ENCODE measurements around the gene MAML3. TPM values are rescaled to one million over a fixed set of nuclear protein-coding genes. Genes with fewer than 3 reads are reported as not detected.

The MAML3 gene
- total RNA-seq, 1 donor from 2014 or later: 8.1 TPM

- FAIRE-seq (no peak), DNase-seq (ENCODE audit: low read depth) (no peak)
- no peaks in the 10 kb centered on the region for H3K27me3 Mint-ChIP-seq (ENCODE audit: low read depth, unreplicated experiment)
- Histone ChIP-seq H3K4me3 (ENCODE audit: insufficient read depth, low read depth, low read length) (no peak overlapping the region), H3K4me1 (ENCODE audit: insufficient read depth, low read length) (peaks cover 9% of the 10 kb centered on the region), H2AFZ (ENCODE audit: low read depth, low read length) (no peak overlapping the region), H3K36me3 (ENCODE audit: insufficient read depth, low read length) (no peaks in the 10 kb centered on the region), H3K27me3 (ENCODE audit: insufficient read depth, low read length) (no peaks in the 10 kb centered on the region), H3K27ac (ENCODE audit: low read depth, low read length) (no peak overlapping the region), H3K79me2 (ENCODE audit: insufficient read depth, low read length) (no peaks in the 10 kb centered on the region), H3K4me2 (ENCODE audit: low read length) (no peak overlapping the region), H4K20me1 (ENCODE audit: insufficient read depth, low read length) (no peaks in the 10 kb centered on the region), H3K9ac (ENCODE audit: low read length) (no peak overlapping the region), H3K9me3 (ENCODE audit: insufficient read depth, low read depth, low read length) (no peaks in the 10 kb centered on the region)
- no peak overlapping the region for H3K4me3 Mint-ChIP-seq (ENCODE audit: unreplicated experiment)
- no peak for TF ChIP-seq EZH2 (IDR thresholded peaks at IDR 0.05; ENCODE audit: insufficient read depth, low read length)
- TF ChIP-seq CTCF (IDR thresholded peaks at IDR 0.05; ENCODE audit: insufficient read depth, low read depth, low read length): no peak
- H3K27ac Mint-ChIP-seq (ENCODE audit: unreplicated experiment): no peak overlapping the region
- H3K4me1 Mint-ChIP-seq (ENCODE audit: low read depth, unreplicated experiment): peaks cover 24% of the 10 kb centered on the region
- peaks cover 1% of the 10 kb centered on the region for H3K9me3 Mint-ChIP-seq (ENCODE audit: unreplicated experiment)
- H3K36me3 Mint-ChIP-seq (ENCODE audit: low read depth, unreplicated experiment): peaks cover 2% of the 10 kb centered on the region
Observed at GRCh38 chr4:139905489-139905888, 248.5 kb downstream of the MAML3 start.

- Mint-ChIP-seq H3K4me1 (ENCODE audit: low read depth, unreplicated experiment) (peaks cover 23% of the 10 kb centered on the region), H3K27ac (ENCODE audit: unreplicated experiment) (no peak overlapping the region), H3K4me3 (ENCODE audit: unreplicated experiment) (no peak overlapping the region), H3K9me3 (ENCODE audit: unreplicated experiment) (peaks cover 1% of the 10 kb centered on the region), H3K27me3 (ENCODE audit: low read depth, unreplicated experiment) (no peaks in the 10 kb centered on the region), H3K36me3 (ENCODE audit: low read depth, unreplicated experiment) (peaks cover 2% of the 10 kb centered on the region)
- no peak overlapping the region for H3K4me3 ChIP-seq (ENCODE audit: insufficient read depth, low read depth, low read length)
- no peaks in the 10 kb centered on the region for H3K79me2 ChIP-seq (ENCODE audit: insufficient read depth, low read length)
- no peaks in the 10 kb centered on the region for H3K9me3 ChIP-seq (ENCODE audit: insufficient read depth, low read depth, low read length)
- no peak overlapping the region for H3K4me2 ChIP-seq (ENCODE audit: low read length)
- H3K4me1 ChIP-seq (ENCODE audit: insufficient read depth, low read length): peaks cover 9% of the 10 kb centered on the region
- no peak overlapping the region for H3K27ac ChIP-seq (ENCODE audit: low read depth, low read length)
- H3K36me3 ChIP-seq (ENCODE audit: insufficient read depth, low read length): no peaks in the 10 kb centered on the region
- no peak overlapping the region for H2AFZ ChIP-seq (ENCODE audit: low read depth, low read length)
- FAIRE-seq: peak; percentile 5
- no peak overlapping the region for H3K9ac ChIP-seq (ENCODE audit: low read length)
- TF ChIP-seq EZH2 (IDR thresholded peaks at IDR 0.05; ENCODE audit: insufficient read depth, low read length): no peak
- TF ChIP-seq CTCF (IDR thresholded peaks at IDR 0.05; ENCODE audit: insufficient read depth, low read depth, low read length): no peak
- H4K20me1 ChIP-seq (ENCODE audit: insufficient read depth, low read length): no peaks in the 10 kb centered on the region
- no peak for DNase-seq (ENCODE audit: low read depth)
- no peaks in the 10 kb centered on the region for H3K27me3 ChIP-seq (ENCODE audit: insufficient read depth, low read length)
Observed at GRCh38 chr4:139904406-139904805, 249.6 kb downstream of the MAML3 start.

- no peak overlapping the region for H3K4me3 ChIP-seq (ENCODE audit: insufficient read depth, low read depth, low read length)
- TF ChIP-seq EZH2 (IDR thresholded peaks at IDR 0.05; ENCODE audit: insufficient read depth, low read length): no peak
- no peak for TF ChIP-seq CTCF (IDR thresholded peaks at IDR 0.05; ENCODE audit: insufficient read depth, low read depth, low read length)
- no peaks in the 10 kb centered on the region for H3K27me3 ChIP-seq (ENCODE audit: insufficient read depth, low read length)
- no peak for FAIRE-seq
- H4K20me1 ChIP-seq (ENCODE audit: insufficient read depth, low read length): no peaks in the 10 kb centered on the region
- no peaks in the 10 kb centered on the region for H3K36me3 ChIP-seq (ENCODE audit: insufficient read depth, low read length)
- peaks cover 1% of the 10 kb centered on the region for H3K9me3 Mint-ChIP-seq (ENCODE audit: unreplicated experiment)
- H3K4me3 Mint-ChIP-seq (ENCODE audit: unreplicated experiment): no peak overlapping the region
- no peak overlapping the region for H3K4me2 ChIP-seq (ENCODE audit: low read length)
- H3K9me3 ChIP-seq (ENCODE audit: insufficient read depth, low read depth, low read length): no peaks in the 10 kb centered on the region
- H3K27me3 Mint-ChIP-seq (ENCODE audit: low read depth, unreplicated experiment): no peaks in the 10 kb centered on the region
- no peak for DNase-seq (ENCODE audit: low read depth)
- H3K4me1 Mint-ChIP-seq (ENCODE audit: low read depth, unreplicated experiment): peaks cover 20% of the 10 kb centered on the region
- H3K79me2 ChIP-seq (ENCODE audit: insufficient read depth, low read length): no peaks in the 10 kb centered on the region
- no peak overlapping the region for H3K27ac Mint-ChIP-seq (ENCODE audit: unreplicated experiment)
- H3K27ac ChIP-seq (ENCODE audit: low read depth, low read length): no peak overlapping the region
- H3K36me3 Mint-ChIP-seq (ENCODE audit: low read depth, unreplicated experiment): peaks cover 2% of the 10 kb centered on the region
- H2AFZ ChIP-seq (ENCODE audit: low read depth, low read length): no peak overlapping the region
- H3K9ac ChIP-seq (ENCODE audit: low read length): no peak overlapping the region
- peaks cover 9% of the 10 kb centered on the region for H3K4me1 ChIP-seq (ENCODE audit: insufficient read depth, low read length)
Observed at GRCh38 chr4:139903845-139904244, 250.1 kb downstream of the MAML3 start.

Measured in astrocyte (in vitro differentiated cells and primary cell).